HFFc6 (cell line): ENCODE results near the gene FAM171A2. TPM values are rescaled to one million over a fixed set of nuclear protein-coding genes. Genes with fewer than 3 reads are reported as not detected.

Experiments
- DNase-seq: peaks from one replicate; pipeline ENCODE4 v3.0.0-alpha.2; 2018
- H3K27ac Mint-ChIP-seq: 2 replicates; pipeline ENCODE4 v1.8.0; 2020; ENCODE audit warnings: mild to moderate bottlenecking, mixed read lengths
- H3K27me3 Mint-ChIP-seq: 2 replicates; pipeline ENCODE4 v1.8.0; 2021; ENCODE audit warnings: mild to moderate bottlenecking, moderate library complexity, mixed read lengths; ENCODE audit not compliant: insufficient read depth
- H3K36me3 Mint-ChIP-seq: 2 replicates; pipeline ENCODE4 v1.8.0; 2021; ENCODE audit warnings: low read depth, mixed read lengths
- H3K4me1 Mint-ChIP-seq: 2 replicates; pipeline ENCODE4 v1.8.0; 2020; ENCODE audit warnings: low read depth, mixed read lengths
- H3K4me3 Mint-ChIP-seq: 2 replicates; pipeline ENCODE4 v1.8.0; 2020; ENCODE audit warnings: mild to moderate bottlenecking, moderate library complexity, mixed read lengths
- H3K9me3 Mint-ChIP-seq: 2 replicates; pipeline ENCODE4 v1.8.0; 2020; ENCODE audit warnings: mild to moderate bottlenecking, mixed read lengths
- CTCF ChIP-seq: fragments of 200-600 bp; sonication (generic); IDR thresholded peaks from 2 replicates; pipeline ENCODE4 v1.5.0; 2021; ENCODE audit warnings: antibody characterized with exemption, mild to moderate bottlenecking
- total RNA-seq, 6 experiments: library from RNA; stranded (reverse); fragmentation: NEBNext Ultra II Directional; extraction: Animal tissue kit (Norgen Biotek cat#: 25700); gene quantifications; 2 replicates in 1 of 6; 3 replicates in 5 of 6; pipeline ENCODE4 v1.2.3, GENCODE V29; 2021

The FAM171A2 gene
- total RNA-seq, 6 experiments from 2014 or later: 1.6 to 1.9 (median 1.8) TPM

DNA sequence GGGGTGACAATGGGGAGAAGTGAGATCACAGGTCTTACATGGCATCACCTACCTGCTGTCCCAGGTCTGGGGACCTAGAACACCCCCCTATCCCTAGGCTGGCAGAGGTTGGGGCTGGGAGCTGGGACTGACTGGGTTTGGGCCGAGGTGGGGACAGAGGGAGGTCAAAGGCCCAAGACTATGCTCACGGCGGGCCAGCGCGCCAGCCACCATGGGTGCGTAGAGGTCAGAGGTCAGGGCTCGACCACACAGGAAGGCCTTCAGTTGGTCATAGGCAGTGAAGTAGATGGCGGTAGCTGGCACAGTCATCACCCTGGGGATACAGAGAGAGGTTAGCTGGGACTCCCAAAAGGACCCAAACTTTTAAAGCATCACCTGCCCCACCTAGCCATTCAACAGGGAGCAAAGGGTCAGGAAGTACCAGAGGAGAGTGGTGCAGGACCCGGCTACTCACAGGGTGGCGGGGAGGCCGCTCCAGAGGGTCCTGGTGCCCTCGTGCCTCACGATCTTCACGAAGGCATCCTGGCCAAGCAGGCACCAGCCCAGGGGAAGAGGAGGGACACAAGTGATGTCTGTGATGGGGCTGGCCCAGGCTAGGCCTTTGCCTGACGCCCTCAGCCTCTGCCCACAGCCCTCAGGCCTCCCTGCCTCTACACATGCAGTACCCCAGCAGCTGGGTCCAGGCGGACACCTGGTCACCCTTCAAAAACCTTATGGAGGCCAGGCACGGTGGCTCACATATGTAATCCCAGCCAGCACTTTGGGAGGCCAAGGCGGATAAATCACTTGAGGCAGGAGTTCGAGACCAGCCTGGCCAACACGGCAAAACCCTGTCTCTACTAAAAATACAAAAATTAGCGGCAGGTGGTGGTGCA lies 42.2 kb downstream of the FAM171A2 start:
- Mint-ChIP-seq H3K27me3 (peaks cover 15% of the 10 kb centered on the region), H3K4me1 (peaks cover 6% of the 10 kb centered on the region; the same call in 1 of the 2 replicates), H3K27ac (no peak overlapping the region), H3K36me3 (peaks cover 7% of the 10 kb centered on the region; the same call in 1 of the 2 replicates), H3K9me3 (no peaks in the 10 kb centered on the region), H3K4me3 (no peak overlapping the region)
- DNase-seq: no peak
- TF ChIP-seq CTCF: no peak

GRCh38 chr17:44320066-44320465 lies 43.6 kb downstream of the FAM171A2 start:
- H3K27ac Mint-ChIP-seq: no peak overlapping the region
- no peaks in the 10 kb centered on the region for H3K9me3 Mint-ChIP-seq
- no peak for TF ChIP-seq CTCF
- peaks cover 7% of the 10 kb centered on the region; the same call in 1 of the 2 replicates for H3K36me3 Mint-ChIP-seq
- no peak overlapping the region for H3K4me3 Mint-ChIP-seq
- no peaks in the 10 kb centered on the region; the same call in 1 of the 2 replicates for H3K4me1 Mint-ChIP-seq
- H3K27me3 Mint-ChIP-seq: peaks cover 26% of the 10 kb centered on the region
- no peak for DNase-seq

- Mint-ChIP-seq H3K4me3 (no peak overlapping the region), H3K27me3 (peaks cover 35% of the 10 kb centered on the region), H3K9me3 (no peaks in the 10 kb centered on the region), H3K4me1 (no peaks in the 10 kb centered on the region), H3K36me3 (peaks cover 7% of the 10 kb centered on the region; the same call in 1 of the 2 replicates), H3K27ac (no peak overlapping the region)
- TF ChIP-seq CTCF: no peak
- no peak for DNase-seq
These were observed 45.4 kb downstream of the FAM171A2 start for GRCh38 chr17:44318077-44318892.

DNA sequence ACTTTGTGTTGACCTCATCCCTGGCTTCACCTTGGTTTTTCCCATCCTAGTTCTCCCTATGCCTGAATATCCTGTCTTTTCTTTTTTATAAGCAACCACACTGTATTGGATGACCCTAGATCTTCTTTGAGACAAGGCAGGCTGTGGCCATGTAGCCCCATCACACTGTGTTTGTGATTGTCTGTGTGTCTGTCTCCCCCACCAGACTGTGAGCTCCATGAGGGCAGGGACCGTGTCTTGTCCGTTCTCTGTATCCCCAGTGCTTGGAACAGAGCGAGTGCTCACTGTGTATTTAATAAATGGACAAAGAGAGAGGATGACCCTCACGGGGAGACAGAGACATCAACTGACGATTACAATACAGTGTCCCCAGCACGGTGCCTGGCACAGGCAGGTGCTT lies 46.1 kb downstream of the FAM171A2 start:
- H3K4me1 Mint-ChIP-seq: no peaks in the 10 kb centered on the region
- no peak for TF ChIP-seq CTCF
- H3K36me3 Mint-ChIP-seq: peaks cover 7% of the 10 kb centered on the region; the same call in 1 of the 2 replicates
- no peak for DNase-seq
- H3K27me3 Mint-ChIP-seq: peaks cover 41% of the 10 kb centered on the region
- no peak overlapping the region for H3K4me3 Mint-ChIP-seq
- no peaks in the 10 kb centered on the region for H3K9me3 Mint-ChIP-seq
- H3K27ac Mint-ChIP-seq: no peak overlapping the region

DNA sequence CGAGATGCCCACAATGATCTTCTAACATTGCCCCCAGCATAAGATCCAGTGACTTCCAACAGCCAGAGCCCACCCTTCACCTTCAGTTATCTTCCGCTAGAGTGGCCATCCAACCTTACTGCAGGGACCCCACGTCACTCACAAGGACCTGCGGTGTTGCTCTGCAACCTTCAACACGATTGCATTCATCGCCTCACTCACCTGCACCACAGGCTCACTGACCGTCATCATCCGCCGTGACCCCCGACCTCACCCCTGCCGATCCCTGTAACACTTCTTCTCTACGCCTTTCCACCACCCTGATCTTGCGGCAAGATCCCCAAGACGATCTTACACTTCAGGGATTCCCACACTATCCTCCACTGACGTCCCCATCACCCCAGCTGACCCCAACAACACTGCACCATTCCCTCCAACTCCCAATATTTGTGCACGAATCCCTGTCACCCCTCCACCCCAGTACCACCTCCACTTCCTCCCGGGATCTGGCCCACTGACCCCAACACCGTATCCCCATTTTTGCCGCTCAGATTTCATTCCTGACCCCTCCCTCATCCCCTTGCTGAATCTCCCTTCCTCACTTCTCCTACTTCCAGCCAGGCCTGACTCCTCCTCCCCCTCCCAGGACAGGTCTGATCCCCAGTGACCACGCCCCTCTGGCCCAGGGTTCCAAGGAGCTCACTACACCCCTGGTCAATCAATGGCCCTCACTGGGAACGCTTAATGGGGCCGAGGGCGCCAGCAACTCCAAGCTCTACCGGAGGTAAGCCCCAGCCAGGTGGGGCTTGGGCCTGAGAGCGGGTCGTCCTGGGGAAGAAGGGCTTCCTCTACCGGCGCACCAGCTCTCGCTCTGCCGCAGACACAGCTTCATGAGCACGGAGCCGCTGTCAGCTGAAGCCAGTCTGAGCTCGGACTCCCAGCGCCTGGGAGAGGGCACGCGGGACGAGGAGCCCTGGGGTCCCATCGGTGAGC lies 47.6 kb downstream of the FAM171A2 start:
- peaks cover 44% of the 10 kb centered on the region for H3K27me3 Mint-ChIP-seq
- no peak for TF ChIP-seq CTCF
- peaks cover 7% of the 10 kb centered on the region; the same call in 1 of the 2 replicates for H3K36me3 Mint-ChIP-seq

More for the DNA sequence above, 47.6 kb downstream of the FAM171A2 start:
- Mint-ChIP-seq H3K27ac (no peak overlapping the region), H3K4me3 (peak overlapping the region; percentile 0; the same call in 1 of the 2 replicates), H3K4me1 (no peaks in the 10 kb centered on the region), H3K9me3 (no peaks in the 10 kb centered on the region)
- no peak for DNase-seq
